Brain pericyte (primary cell): Measurements from ENCODE around the gene LPAR1.

Source experiments
- DNase-seq: peaks from one replicate; pipeline ENCODE4 v3.0.0-alpha.2; 2012; ENCODE audit warnings: low read depth, low spot score

Gene LPAR1

GRCh38 chr9:110958847-110959246 is 79.4 kb downstream of the LPAR1 start:
- no peak for DNase-seq

- no peak for DNase-seq
Observed at GRCh38 chr9:110954822-110955291, 83.4 kb downstream of the LPAR1 start.

GRCh38 chr9:110952540-110952859 is 85.8 kb downstream of the LPAR1 start:
- no peak for DNase-seq

- DNase-seq: no peak
Observed at GRCh38 chr9:110951805-110952539, 86.3 kb downstream of the LPAR1 start.

GRCh38 chr9:110950041-110950645 is 88.1 kb downstream of the LPAR1 start:
- DNase-seq: no peak

- DNase-seq: no peak
Observed at GRCh38 chr9:110949081-110949480, 89.2 kb downstream of the LPAR1 start.

GRCh38 chr9:110947491-110948044 is 90.7 kb downstream of the LPAR1 start:
- DNase-seq: no peak

- no peak for DNase-seq
Observed at GRCh38 chr9:110942522-110942921, 95.7 kb downstream of the LPAR1 start.

- no peak for DNase-seq
Observed at GRCh38 chr9:110940951-110941557, 97.2 kb downstream of the LPAR1 start.

- no peak for DNase-seq
Observed at GRCh38 chr9:110939573-110939972, 98.7 kb downstream of the LPAR1 start.

GRCh38 chr9:110939047-110939446 is 99.2 kb downstream of the LPAR1 start:
- no peak for DNase-seq

- no peak for DNase-seq
Observed at GRCh38 chr9:110938242-110938641, 100.0 kb downstream of the LPAR1 start.

- no peak for DNase-seq
Observed at GRCh38 chr9:110936719-110937452, 101.4 kb downstream of the LPAR1 start.

- DNase-seq: no peak
Observed at GRCh38 chr9:110936237-110936636, 102.0 kb downstream of the LPAR1 start.

GRCh38 chr9:110935829-110936228 is 102.4 kb downstream of the LPAR1 start:
- no peak for DNase-seq

GRCh38 chr9:110933350-110934001 is 104.8 kb downstream of the LPAR1 start:
- no peak for DNase-seq

- no peak for DNase-seq
Observed at GRCh38 chr9:110932863-110933262, 105.4 kb downstream of the LPAR1 start.

GRCh38 chr9:110928599-110928998 is 109.7 kb downstream of the LPAR1 start:
- no peak for DNase-seq

- DNase-seq: no peak
Observed at GRCh38 chr9:110926828-110927487, 111.3 kb downstream of the LPAR1 start.

GRCh38 chr9:110923601-110924000 is 114.7 kb downstream of the LPAR1 start:
- no peak for DNase-seq

- DNase-seq: no peak
Observed at GRCh38 chr9:110922145-110922544, 116.1 kb downstream of the LPAR1 start.
